Daoy (cell line): ENCODE data around the gene SUSD5. TPM values are rescaled to one million over a fixed set of nuclear protein-coding genes. Genes with fewer than 3 reads are reported as not detected.
"Not testable (repeated sequence)": the region's sequence is repeated elsewhere in the genome, so short reads cannot be mapped to it uniquely, and the experiment has no call there.

Experiments used
- DNase-seq: peaks from one replicate; pipeline ENCODE4 v3.0.0-alpha.2; 2015; ENCODE audit warnings: low read depth
- total RNA-seq: library from RNA; depleted of rRNA; stranded (reverse); fragments of >200 nt; shearing (Covaris generic); gene quantifications from 2 replicates; pipeline ENCODE4 v1.2.3, GENCODE V29; 2014

Gene SUSD5
- total RNA-seq, 1 experiment from 2014 or later = 5.9 TPM

GRCh38 chr3:33194303-33194702 lies 24.3 kb downstream of the SUSD5 start:
- no peak for DNase-seq

GRCh38 chr3:33187368-33187634 lies 31.3 kb downstream of the SUSD5 start:
- DNase-seq = peak; percentile 61

DNA sequence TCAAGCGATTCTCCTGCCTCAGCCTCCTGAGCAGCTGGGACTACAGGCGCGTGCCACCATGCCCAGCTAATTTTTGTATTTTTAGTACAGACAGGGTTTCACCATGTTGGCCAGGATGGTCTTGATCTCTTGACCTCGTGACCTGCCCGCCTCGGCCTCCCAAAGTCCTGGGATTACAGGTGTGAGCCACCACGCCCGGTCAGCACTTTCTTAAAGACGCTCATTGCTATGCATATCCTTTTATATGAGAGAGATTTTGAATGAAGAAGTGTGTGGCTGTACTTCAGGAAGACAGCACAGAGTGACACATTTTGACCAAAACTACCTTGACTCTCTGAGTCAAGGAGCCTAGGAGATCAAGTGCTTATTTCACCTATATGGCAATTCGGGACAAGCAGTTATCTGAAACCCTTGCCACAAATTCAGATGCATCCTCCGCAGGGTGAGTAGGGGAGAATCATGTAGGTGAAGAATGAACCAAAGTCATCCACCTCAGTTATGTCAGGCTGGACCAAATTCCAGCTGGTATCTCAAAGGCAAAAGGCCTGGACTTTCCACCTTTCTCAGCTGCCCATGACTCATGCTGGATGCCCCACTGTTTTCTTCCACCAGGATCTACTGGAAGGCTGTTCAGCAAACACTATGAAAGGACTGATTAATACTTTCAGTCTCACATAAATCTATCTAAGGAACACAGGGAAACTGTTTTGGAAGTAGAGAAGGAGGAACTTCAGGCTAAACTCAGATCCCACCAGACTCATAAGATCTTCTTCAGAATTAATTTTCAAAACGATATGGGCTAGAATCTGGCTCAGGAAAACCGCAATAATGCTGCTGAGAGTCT lies 31.9 kb downstream of the SUSD5 start:
- DNase-seq = peak; percentile 58

DNA sequence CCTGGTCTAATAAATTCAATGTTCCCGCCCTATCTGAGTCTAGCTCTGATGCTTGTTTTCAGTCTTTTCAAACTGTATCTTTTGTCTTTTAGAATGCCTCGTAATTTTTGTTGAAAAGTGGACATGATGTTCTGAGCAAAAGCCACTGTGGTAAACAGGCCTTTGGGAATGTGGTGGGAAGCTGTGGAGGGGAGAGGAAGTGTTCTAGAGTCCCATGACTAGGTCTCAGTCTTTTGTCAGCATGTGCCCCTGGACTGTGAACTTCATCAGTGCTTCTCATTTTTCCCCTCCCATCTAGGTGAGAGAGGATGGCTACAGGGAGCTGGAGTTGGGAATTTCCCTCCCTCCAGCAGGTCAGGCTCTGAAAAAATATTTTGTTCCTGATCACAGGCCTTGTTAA lies 33.7 kb downstream of the SUSD5 start:
- no peak for DNase-seq

GRCh38 chr3:33181641-33182040 lies 37.0 kb downstream of the SUSD5 start:
- not testable (repeated sequence) for DNase-seq

DNA sequence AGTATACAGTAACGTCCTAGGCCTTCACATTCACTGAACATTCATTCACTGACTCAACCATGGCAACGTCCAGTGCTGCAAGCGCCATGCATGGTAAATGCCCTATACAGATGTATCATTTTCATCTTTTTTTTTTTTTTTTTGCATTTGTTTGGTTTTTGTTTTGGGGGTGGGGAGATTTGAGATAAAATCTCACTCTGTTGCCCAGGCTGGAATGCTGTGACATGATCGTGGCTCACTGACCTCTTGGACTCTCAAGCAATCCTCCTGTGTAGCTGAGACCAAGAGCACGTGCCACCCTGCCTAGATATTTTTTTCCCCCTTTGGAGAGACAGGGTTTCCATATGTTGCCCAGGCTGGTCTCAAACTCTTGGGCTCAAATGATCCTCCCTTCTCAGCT lies 37.4 kb downstream of the SUSD5 start:
- DNase-seq = no peak

GRCh38 chr3:33179132-33179531 lies 39.5 kb downstream of the SUSD5 start:
- DNase-seq = no peak

GRCh38 chr3:33174711-33175414 lies 43.7 kb downstream of the SUSD5 start:
- DNase-seq = no peak

- no peak for DNase-seq
These were observed 44.5 kb downstream of the SUSD5 start for GRCh38 chr3:33174095-33174494.

- no peak for DNase-seq
These were observed 44.9 kb downstream of the SUSD5 start for GRCh38 chr3:33173672-33174071.

- no peak for DNase-seq
These were observed 45.5 kb downstream of the SUSD5 start for GRCh38 chr3:33173103-33173502.

DNA sequence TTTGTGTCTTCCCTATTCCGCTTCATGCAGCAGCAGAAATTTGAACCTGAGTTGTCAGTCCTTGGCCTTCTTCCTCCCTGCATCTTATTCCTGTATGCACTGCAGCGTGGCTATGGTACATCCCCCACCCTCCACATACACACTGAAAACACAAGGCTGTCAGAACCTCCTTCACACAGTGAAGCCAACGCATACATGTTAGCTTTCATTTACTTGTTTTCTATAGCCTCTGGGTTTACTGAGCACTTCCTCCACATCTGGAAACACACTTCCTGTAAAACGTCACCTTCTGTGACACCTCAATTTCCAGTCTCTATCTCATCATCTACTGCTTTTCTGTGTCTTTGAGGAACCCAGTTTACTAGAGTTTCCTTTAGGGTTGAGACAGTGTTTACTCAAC lies 47.0 kb downstream of the SUSD5 start:
- no peak for DNase-seq

DNA sequence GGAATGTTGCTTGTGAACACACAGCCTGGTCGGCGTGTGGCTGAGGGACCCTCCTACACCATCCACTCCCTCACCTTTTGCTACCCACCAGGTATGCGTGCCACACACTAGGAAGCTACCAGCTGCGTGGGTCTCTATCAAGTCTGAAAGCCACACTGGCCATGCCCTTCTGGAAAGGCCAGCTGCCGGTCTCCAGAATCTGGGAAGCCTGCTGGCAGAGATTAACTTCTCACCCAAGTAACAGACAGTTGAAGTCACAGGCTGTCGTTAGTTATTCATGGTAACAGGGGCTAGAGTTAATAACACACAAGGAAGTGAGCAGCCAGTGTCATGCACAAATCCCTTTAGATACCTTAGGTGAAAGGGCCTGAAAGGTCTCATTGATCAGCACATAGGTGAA lies 48.1 kb downstream of the SUSD5 start:
- no peak for DNase-seq

DNA sequence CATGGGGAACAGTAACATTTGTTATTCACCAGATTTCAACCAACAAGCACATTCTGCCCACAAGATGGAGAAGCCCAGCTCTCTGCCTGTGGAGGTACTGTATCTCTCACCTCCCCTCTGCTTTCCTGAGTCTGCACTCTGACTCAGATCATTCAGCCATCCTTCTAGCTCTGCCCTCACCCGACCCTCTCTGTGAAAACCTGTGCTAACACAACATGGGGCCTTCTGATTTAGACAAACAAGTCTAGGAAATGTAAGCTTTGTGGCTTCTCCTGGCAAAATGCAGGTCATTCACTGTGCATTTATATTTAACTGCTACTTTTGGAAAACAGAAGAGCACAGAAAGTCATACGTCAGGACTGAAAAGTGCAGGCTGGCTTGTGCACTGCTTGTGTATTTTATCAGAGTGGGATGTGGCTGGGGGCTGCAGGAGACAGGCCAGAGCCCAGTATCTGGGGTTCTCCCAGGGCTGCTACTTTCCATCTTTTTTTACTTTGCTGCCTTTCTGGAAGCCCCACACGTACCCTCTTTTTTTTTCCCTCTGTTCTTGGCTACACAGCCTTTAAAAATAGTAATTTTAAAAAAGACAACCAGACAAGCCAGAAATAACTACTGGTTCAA lies 50.8 kb downstream of the SUSD5 start:
- no peak for DNase-seq

GRCh38 chr3:33167284-33167683 lies 51.3 kb downstream of the SUSD5 start:
- DNase-seq = no peak

DNA sequence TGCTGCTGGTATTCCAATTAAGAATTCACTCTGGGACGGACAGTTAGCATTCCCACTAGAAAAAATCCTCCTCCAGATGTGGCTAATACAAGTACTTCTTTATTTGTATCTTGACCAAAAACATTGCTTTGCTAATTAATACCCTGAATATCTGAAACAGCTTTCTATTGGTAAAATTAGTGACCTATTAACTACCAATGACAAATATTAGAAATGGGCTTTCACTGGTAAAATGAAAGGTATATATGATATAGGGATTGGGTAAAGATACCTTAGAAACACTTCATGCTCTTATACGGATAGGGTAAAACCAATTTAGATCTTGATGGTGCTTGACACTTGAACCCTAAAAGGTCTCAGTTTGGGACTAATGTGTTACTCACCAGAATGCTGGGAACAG lies 52.5 kb downstream of the SUSD5 start:
- DNase-seq = no peak

DNA sequence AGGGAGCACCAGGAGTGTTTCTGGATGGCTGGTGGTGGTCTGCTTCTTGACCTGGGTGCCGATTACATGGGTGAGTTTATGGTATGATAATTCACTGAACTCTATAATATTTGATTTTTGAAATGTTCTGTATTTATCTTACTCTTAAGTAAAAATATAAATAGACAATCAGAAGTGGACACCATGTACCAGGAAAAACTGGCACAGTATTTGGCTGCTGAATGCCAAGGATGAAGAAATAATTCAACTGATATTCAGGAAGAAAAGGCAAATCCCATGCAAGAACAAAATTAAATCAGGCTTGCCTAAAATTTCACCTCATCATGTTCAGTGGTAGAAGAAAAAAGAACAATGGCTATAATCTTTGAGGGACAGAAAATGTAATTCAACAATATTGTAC lies 53.2 kb downstream of the SUSD5 start:
- no peak for DNase-seq

DNA sequence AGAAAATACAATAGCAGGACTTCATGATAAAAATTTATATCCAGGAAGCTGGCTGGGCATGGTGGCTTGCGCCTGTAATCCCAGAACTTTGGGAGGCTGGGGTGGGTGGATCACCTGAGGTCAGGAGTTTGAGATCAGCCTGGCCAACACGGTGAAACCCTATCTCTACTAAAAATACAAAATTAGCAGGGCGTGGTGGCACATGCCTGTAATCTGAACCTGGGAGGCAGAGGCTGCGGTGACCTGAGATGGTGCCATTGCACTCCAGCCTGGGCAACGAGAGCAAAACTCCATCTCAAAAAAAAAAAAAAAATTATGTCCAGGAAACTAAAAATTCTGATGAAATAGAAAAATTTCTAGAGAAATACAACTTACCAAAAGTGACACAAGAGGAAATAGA lies 56.0 kb downstream of the SUSD5 start:
- DNase-seq = not testable (repeated sequence)

DNA sequence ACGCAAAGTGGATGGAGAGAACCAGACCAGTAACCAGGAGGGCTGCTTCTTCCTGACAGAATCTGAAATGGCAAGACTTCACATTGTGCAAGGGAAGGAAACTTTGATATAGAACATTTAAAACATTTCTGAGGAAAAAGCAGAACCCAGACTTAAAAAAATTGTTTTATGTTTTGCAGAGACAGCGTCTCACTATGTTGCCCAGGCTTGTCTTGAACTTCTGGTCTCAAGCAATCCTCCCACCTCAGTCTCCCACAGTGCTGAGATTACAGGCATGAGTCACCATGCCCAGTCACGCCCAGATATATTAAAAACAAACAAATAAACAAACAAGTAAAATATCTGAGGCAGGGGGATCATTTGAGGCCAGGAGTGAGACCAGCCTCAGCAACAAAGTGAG lies 58.6 kb downstream of the SUSD5 start:
- no peak for DNase-seq

- DNase-seq = no peak
These were observed 59.4 kb downstream of the SUSD5 start for GRCh38 chr3:33159234-33159633.

DNA sequence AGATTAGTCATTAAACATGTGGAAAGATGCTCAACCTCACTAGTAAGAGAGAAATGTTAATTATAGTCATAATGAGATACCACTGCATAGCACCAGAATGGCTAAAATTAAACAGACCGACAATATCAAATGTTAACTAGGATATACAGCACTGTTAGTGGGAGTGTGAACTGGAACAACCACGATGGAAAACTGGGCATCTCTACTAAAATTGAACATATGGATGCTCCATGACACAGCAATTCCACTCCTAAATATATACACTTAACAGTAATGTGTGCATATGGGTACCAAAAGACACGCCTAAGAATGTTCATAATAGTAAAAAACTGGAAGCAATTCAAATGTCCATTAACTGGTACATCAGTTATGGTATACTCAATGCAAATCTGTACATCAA lies 63.3 kb downstream of the SUSD5 start:
- no peak for DNase-seq

GRCh38 chr3:33153782-33154181 lies 64.8 kb downstream of the SUSD5 start:
- DNase-seq = no peak
